NB4 (cell line): Measurements from ENCODE around the gene ABCA10.

Experiments
- MAX ChIP-seq: IDR thresholded peaks from 2 replicates; pipeline ENCODE4 v1.6.1; 2011; ENCODE audit warnings: low read depth, low read length
- MYC ChIP-seq: IDR thresholded peaks from 2 replicates; pipeline ENCODE4 v1.6.1; 2011; ENCODE audit warnings: low read depth, low read length
- POLR2A ChIP-seq: IDR thresholded peaks from 2 replicates; pipeline ENCODE4 v1.6.1; 2011; ENCODE audit warnings: mild to moderate bottlenecking; ENCODE audit not compliant: insufficient read length; ENCODE audit errors: extremely low read depth
- TF ChIP-seq, protein P1 (sequence below): IDR thresholded peaks from one replicate; pipeline ENCODE4 v1.5.1; 2012; ENCODE audit warnings: low read depth, low read length

DNA sequence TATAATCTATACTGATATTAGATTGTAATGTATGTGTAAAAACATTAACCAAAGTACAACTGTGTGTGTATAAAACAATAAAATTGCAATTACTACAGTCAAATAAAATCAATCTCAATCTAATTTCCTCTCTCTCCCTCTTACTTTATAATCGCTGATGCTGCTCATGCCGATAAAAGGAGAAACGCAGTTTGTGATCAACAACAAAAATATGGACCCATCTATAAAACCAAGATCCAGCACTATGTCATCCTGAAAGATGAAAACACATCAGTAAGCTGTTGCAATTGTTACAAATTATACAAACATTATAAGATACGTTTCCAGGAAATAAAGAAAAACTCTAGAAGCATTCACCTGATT, 53.4 kb downstream of the ABCA10 start:
- TF ChIP-seq POLR2A: no peak
- TF ChIP-seq, protein P1, sequence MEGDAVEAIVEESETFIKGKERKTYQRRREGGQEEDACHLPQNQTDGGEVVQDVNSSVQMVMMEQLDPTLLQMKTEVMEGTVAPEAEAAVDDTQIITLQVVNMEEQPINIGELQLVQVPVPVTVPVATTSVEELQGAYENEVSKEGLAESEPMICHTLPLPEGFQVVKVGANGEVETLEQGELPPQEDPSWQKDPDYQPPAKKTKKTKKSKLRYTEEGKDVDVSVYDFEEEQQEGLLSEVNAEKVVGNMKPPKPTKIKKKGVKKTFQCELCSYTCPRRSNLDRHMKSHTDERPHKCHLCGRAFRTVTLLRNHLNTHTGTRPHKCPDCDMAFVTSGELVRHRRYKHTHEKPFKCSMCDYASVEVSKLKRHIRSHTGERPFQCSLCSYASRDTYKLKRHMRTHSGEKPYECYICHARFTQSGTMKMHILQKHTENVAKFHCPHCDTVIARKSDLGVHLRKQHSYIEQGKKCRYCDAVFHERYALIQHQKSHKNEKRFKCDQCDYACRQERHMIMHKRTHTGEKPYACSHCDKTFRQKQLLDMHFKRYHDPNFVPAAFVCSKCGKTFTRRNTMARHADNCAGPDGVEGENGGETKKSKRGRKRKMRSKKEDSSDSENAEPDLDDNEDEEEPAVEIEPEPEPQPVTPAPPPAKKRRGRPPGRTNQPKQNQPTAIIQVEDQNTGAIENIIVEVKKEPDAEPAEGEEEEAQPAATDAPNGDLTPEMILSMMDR: no peak
- no peak for TF ChIP-seq MAX
- TF ChIP-seq MYC: no peak
